22Rv1 (cell line): ENCODE measurements around the gene KCNK2.

Source experiments
- ZFX ChIP-seq: fragments of 450-650 bp; IDR thresholded peaks from 2 replicates; pipeline ENCODE4 v1.6.1; 2017; ENCODE audit warnings: antibody characterized with exemption, borderline replicate concordance
- TF ChIP-seq, protein P1 (sequence below): fragments of 450-650 bp; IDR thresholded peaks from 2 replicates; pipeline ENCODE4 v1.5.1; 2017; ENCODE audit warnings: mild to moderate bottlenecking

DNA sequence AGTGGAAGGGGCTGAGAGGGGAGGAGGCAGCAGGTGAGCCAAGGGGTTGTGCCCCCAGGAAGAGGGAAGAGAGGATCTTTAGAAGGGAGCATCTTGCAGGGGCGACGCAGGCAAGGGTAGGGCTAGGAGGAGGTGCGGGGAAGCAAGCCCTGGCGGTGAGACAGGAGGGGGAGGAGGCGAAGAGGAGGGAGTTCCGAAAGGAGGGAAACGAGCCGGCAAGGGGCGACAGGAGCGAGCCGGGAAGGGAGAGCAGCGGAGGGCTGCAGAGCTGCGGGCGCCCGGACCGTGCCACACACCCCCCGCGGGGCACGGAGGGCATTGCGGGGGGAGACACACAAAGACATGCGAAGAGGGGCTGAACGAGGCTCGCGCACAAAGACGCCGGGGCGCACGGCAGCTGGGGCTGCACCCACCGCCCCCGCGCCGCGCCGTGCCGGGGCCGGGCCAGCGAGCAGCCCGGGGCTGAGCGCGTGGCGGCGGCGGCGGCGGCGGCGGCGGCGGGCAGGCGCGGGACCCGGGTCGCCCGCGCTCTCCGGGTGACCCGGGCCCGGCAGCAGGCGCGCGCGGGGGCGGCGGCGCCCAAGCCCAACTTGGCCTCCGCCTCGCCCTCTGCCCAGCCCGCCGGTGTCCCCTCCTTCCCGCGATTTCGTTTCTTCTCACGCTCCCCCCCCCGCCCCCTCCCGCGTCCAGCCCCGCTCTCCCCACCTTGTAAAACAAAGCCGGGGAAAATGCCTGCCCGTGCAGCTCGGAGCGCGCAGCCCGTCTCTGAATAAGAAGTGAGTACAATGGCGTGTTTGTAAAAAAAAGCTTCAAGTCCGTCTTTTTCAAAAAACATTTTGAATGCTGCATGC, at the start of gene KCNK2:
- TF ChIP-seq, protein P1, sequence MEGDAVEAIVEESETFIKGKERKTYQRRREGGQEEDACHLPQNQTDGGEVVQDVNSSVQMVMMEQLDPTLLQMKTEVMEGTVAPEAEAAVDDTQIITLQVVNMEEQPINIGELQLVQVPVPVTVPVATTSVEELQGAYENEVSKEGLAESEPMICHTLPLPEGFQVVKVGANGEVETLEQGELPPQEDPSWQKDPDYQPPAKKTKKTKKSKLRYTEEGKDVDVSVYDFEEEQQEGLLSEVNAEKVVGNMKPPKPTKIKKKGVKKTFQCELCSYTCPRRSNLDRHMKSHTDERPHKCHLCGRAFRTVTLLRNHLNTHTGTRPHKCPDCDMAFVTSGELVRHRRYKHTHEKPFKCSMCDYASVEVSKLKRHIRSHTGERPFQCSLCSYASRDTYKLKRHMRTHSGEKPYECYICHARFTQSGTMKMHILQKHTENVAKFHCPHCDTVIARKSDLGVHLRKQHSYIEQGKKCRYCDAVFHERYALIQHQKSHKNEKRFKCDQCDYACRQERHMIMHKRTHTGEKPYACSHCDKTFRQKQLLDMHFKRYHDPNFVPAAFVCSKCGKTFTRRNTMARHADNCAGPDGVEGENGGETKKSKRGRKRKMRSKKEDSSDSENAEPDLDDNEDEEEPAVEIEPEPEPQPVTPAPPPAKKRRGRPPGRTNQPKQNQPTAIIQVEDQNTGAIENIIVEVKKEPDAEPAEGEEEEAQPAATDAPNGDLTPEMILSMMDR, result no peak
- no peak for TF ChIP-seq ZFX
